Stimulated activated naive B cell treated with anti-CD40 and anti-IgM and Interleukin-4, amounts not matched to agents 10 μg/mL and 1 μg/mL and 100 μg/mL, for 72 hours (primary cell): ENCODE measurements around the gene ZNF750.

ENCODE experiments used
- ATAC-seq, 2 donors: fragments of 150-1000 bp; cut with Tn5 transposase; replicated peaks; 2 replicates each; pipeline ENCODE4 v1.10.0; 2021; ENCODE audit warnings: moderate library complexity in 1 of 2
- DNase-seq: peaks from one replicate; pipeline ENCODE4 v3.0.0; 2021
- H3K27ac Mint-ChIP-seq: one replicate; pipeline ENCODE4 v1.8.0; 2022; ENCODE audit warnings: mild to moderate bottlenecking, mixed read lengths
- H3K27me3 Mint-ChIP-seq, 2 donors: one replicate each; pipeline ENCODE4 v1.8.0; 2022; ENCODE audit warnings: mixed read lengths in 2 of 2
- H3K36me3 Mint-ChIP-seq, 2 donors: one replicate each; pipeline ENCODE4 v1.8.0; 2022; ENCODE audit warnings: mixed read lengths in 2 of 2, mild to moderate bottlenecking in 1 of 2
- H3K4me1 Mint-ChIP-seq, 2 donors: one replicate each; pipeline ENCODE4 v1.8.0; 2022; ENCODE audit warnings: mixed read lengths in 2 of 2, mild to moderate bottlenecking in 1 of 2
- H3K4me3 Mint-ChIP-seq, 2 donors: one replicate each; pipeline ENCODE4 v1.8.0; 2022; ENCODE audit warnings: mild to moderate bottlenecking in 2 of 2, mixed read lengths in 2 of 2, moderate library complexity in 1 of 2
- H3K9me3 Mint-ChIP-seq, 2 donors: one replicate each; pipeline ENCODE4 v1.8.0; 2022; ENCODE audit warnings: mixed read lengths in 2 of 2, mild to moderate bottlenecking in 1 of 2

ZNF750 gene

GRCh38 chr17:82859431-82860403 is 19.9 kb upstream of the ZNF750 start:
- Mint-ChIP-seq H3K27ac (peak overlapping the region; percentile 99), H3K9me3 (no peaks in the 10 kb centered on the region), H3K27me3 (no peaks in the 10 kb centered on the region), H3K4me3 (peak overlapping the region; percentile 79 to 84), H3K36me3 (peaks cover 23 to 25% of the 10 kb centered on the region in 2 donors), H3K4me1 (peaks cover 47 to 69% of the 10 kb centered on the region in 2 donors)
- ATAC-seq (peak; percentile 72 to 73), DNase-seq (peak; percentile 84)

- Mint-ChIP-seq H3K4me1 (peaks cover 37 to 58% of the 10 kb centered on the region in 2 donors), H3K36me3 (peaks cover 24 to 30% of the 10 kb centered on the region in 2 donors), H3K27ac (peak overlapping the region; percentile 99), H3K9me3 (no peaks in the 10 kb centered on the region), H3K27me3 (no peaks in the 10 kb centered on the region), H3K4me3 (no peak overlapping the region)
- ATAC-seq (no peak), DNase-seq (no peak)
Observed at GRCh38 chr17:82858376-82859126, 18.7 kb upstream of the ZNF750 start.

- H3K36me3 Mint-ChIP-seq, result peaks cover 27 to 41% of the 10 kb centered on the region in 2 donors
- DNase-seq (no peak), ATAC-seq (no peak)
- no peaks in the 10 kb centered on the region for H3K9me3 Mint-ChIP-seq
- no peak overlapping the region for H3K27ac Mint-ChIP-seq
- H3K27me3 Mint-ChIP-seq, result no peaks in the 10 kb centered on the region
- H3K4me3 Mint-ChIP-seq, result no peak overlapping the region
- peaks cover 22 to 38% of the 10 kb centered on the region in 2 donors for H3K4me1 Mint-ChIP-seq
Observed at GRCh38 chr17:82856361-82856760, 16.5 kb upstream of the ZNF750 start.

DNA sequence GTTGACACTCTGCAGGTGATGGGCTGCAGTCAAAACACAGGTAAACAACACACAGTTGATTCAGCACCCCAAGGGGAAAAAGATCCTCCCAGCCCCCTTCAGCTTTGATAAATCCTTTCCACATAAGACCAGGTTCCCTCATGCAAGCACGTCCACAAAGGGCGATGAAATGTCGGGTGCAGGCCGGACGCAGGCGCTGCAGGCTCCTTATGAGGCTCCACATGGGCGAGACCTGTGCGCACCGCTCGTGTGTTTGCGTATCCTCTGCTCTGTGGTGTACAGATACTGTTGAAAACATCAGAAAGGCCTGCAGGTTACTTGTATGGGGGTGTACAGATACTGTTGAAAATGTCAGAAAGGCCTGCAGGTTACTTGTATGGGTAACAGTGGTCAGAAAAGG is 14.4 kb upstream of the ZNF750 start:
- Mint-ChIP-seq H3K27me3 (peaks cover 0 to 1% of the 10 kb centered on the region in 2 donors), H3K4me3 (no peak overlapping the region), H3K27ac (peak overlapping the region; percentile 22), H3K9me3 (no peaks in the 10 kb centered on the region), H3K4me1 (peaks cover 8 to 27% of the 10 kb centered on the region in 2 donors), H3K36me3 (peaks cover 31 to 49% of the 10 kb centered on the region in 2 donors)
- ATAC-seq, result no peak
- no peak for DNase-seq

GRCh38 chr17:82851381-82851780 is 11.6 kb upstream of the ZNF750 start:
- DNase-seq, result no peak
- Mint-ChIP-seq H3K27me3 (peaks cover 0 to 4% of the 10 kb centered on the region in 2 donors), H3K36me3 (peaks cover 30 to 52% of the 10 kb centered on the region in 2 donors), H3K9me3 (no peaks in the 10 kb centered on the region), H3K27ac (no peak overlapping the region), H3K4me3 (no peak overlapping the region), H3K4me1 (peaks cover 10 to 21% of the 10 kb centered on the region in 2 donors)
- no peak for ATAC-seq

DNA sequence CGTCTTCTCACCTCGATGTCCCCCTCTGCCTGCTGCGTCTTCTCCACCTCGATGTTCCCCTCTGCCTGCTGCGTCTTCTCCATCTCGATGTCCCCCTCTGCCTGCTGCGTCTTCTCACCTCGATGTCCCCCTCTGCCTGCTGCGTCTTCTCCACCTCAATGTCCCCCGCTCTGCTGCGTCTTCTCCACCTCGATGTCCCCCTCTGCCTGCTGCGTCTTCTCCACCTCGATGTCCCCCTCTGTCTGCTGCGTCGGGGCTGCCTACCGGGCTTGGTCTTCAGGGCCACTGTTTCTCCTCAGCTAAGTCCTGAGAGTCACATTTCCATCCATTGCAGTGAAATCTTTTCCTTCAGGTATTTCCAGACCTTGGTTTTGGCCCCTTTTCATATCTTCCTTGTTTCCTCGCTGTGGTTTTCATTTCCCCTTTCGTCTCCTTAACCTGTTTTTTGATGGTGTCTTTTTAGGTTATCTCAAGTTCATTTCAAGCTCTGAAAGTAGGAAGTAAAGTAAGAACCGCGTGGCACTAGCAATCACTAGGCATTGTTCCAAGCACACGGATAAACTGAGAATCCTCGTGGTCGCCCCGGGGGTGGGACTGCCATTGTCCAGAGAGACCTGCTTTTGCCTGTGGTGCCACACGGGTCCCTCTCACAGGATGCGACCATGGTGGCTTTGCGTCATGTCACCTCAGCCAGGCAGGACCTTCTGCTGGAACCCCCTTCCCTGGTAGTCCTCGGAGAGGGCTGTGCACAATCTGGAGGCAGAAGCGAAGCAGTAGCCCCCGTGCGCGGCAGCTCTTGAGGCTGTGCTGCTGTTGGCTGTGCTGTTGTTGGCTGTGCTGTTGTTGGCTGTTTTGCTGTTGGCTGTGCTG is 9.5 kb upstream of the ZNF750 start:
- Mint-ChIP-seq H3K4me1 (peaks cover 21 to 27% of the 10 kb centered on the region in 2 donors), H3K4me3 (no peak overlapping the region), H3K36me3 (peaks cover 29 to 59% of the 10 kb centered on the region in 2 donors), H3K27me3 (peaks cover 0 to 4% of the 10 kb centered on the region in 2 donors), H3K27ac (peak overlapping the region; percentile 0), H3K9me3 (no peaks in the 10 kb centered on the region)
- DNase-seq (no peak), ATAC-seq (peak; percentile 64 to 65)

- Mint-ChIP-seq H3K27me3 (peaks cover 0 to 4% of the 10 kb centered on the region in 2 donors), H3K4me1 (peaks cover 22 to 27% of the 10 kb centered on the region in 2 donors), H3K36me3 (peaks cover 24 to 53% of the 10 kb centered on the region in 2 donors), H3K4me3 (no peak overlapping the region), H3K27ac (no peak overlapping the region), H3K9me3 (no peaks in the 10 kb centered on the region)
- ATAC-seq (no peak), DNase-seq (no peak)
Observed at GRCh38 chr17:82848022-82848592, 8.3 kb upstream of the ZNF750 start.

GRCh38 chr17:82846061-82846691 is 6.4 kb upstream of the ZNF750 start:
- Mint-ChIP-seq H3K4me1 (peaks cover 22 to 27% of the 10 kb centered on the region in 2 donors), H3K27ac (peak overlapping the region; percentile 84), H3K27me3 (peaks cover 0 to 4% of the 10 kb centered on the region in 2 donors), H3K36me3 (peaks cover 21 to 41% of the 10 kb centered on the region in 2 donors), H3K4me3 (no peak overlapping the region), H3K9me3 (no peaks in the 10 kb centered on the region)
- no peak for ATAC-seq
- DNase-seq, result no peak

GRCh38 chr17:82845163-82845807 is 5.5 kb upstream of the ZNF750 start:
- H3K27me3 Mint-ChIP-seq, result peaks cover 0 to 4% of the 10 kb centered on the region in 2 donors
- H3K27ac Mint-ChIP-seq, result peak overlapping the region; percentile 32
- peaks cover 15 to 34% of the 10 kb centered on the region in 2 donors for H3K36me3 Mint-ChIP-seq
- H3K9me3 Mint-ChIP-seq, result no peaks in the 10 kb centered on the region
- no peak overlapping the region for H3K4me3 Mint-ChIP-seq
- no peak for DNase-seq
- peaks cover 19 to 22% of the 10 kb centered on the region in 2 donors for H3K4me1 Mint-ChIP-seq
- no peak for ATAC-seq

DNA sequence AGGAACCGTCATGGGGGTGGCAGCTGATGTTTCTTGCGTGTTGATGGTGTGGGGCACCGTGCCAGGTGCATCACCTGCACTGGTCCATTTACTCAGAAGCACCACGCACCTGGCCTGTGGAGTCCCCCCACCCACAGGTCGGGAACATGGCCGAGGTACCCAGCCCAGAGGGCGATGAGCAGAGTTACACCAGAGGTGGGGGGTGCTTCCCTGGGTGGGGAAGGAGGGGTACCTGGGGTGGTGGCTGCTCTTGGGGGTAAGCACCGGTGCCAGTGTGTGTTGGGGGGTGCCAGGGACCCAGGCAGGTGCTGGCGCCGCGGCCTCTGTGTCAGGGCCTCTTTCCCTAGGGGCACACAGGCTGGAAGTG is 5.0 kb upstream of the ZNF750 start:
- peak overlapping the region; percentile 65 for H3K27ac Mint-ChIP-seq
- peaks cover 19 to 20% of the 10 kb centered on the region in 2 donors for H3K4me1 Mint-ChIP-seq
- H3K4me3 Mint-ChIP-seq, result no peak overlapping the region
- H3K9me3 Mint-ChIP-seq, result no peaks in the 10 kb centered on the region
- peaks cover 15 to 32% of the 10 kb centered on the region in 2 donors for H3K36me3 Mint-ChIP-seq
- ATAC-seq (no peak), DNase-seq (no peak)
- peaks cover 0 to 4% of the 10 kb centered on the region in 2 donors for H3K27me3 Mint-ChIP-seq

DNA sequence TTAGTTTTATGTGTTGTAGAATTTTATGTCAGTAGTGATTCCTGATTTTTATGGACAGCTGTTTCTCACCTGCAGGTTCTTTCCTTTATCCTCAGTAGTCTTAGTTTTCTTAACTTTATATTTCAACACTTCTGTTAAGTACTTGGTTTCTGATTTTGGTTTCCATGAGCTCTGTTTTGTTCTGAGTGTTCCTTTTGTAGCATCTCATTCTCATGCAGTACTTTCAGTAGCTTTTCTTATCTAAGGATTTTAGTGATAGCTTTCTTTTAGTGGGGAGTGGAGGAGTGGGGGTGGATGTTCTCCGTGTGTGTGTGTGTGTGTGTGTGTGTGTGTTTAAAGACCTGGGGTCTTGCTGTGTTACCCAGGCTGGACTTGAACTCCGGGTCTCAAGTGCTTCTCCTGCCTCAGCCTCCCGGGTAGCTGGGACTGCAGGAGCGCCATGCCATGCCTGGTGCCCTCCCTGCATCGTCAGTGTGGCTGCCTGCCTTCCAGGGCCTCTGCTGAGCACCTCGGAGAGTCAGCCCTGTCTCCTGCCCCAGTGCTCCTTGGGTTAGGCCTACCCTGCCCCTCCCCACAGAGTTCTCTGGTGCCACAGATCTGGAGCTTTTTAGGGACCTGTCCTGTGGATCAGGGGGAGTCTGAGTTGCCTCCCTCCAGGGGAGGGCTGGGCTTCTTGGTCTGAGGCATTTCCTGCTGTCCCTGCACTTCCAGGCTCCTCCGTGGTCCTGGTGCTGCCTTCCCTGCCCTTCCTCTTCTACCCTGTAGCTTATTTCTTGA is 4.3 kb upstream of the ZNF750 start:
- DNase-seq (no peak), ATAC-seq (no peak)
- Mint-ChIP-seq H3K4me3 (no peak overlapping the region), H3K4me1 (peaks cover 15 to 16% of the 10 kb centered on the region in 2 donors), H3K36me3 (peaks cover 12 to 26% of the 10 kb centered on the region in 2 donors), H3K27ac (peak overlapping the region; percentile 65), H3K9me3 (no peaks in the 10 kb centered on the region), H3K27me3 (peaks cover 0 to 1% of the 10 kb centered on the region in 2 donors)

DNA sequence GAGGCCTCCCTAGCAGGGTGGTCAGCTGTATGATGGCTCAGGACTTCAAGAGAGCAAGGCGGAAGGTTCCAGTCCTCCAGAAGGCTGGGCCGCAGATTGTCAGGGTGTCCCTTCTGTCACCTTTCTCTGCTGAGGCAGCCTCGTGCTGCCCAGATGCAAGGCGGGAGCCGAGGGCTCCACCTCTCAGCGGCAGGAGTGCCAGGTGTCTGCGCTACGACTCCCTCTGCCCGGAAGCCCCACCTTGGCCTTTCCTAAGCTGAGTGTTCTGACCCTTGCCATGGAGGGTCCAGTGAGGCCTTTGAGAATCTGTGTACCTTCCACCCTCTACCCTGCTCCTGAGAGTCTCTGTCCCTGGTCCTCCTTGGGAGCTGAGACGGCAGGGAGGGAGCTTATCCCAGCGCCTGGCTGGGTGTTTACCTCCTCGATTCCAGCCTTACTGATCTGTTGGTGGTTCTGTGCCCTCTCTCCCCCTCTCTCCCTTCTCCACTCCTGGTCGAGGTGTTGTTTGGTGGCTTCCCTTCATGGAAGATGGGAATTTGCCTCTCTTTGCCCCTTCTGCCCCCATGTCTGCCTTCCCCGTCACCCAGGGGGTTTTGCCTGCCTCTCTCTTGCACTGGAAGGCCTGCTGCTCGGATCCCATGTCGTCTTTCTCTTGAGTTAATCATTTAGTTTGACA is 2.2 kb upstream of the ZNF750 start:
- H3K4me1 Mint-ChIP-seq, result peaks cover 6 to 13% of the 10 kb centered on the region in 2 donors

More for the DNA sequence above, 2.2 kb upstream of the ZNF750 start:
- ATAC-seq (no peak), DNase-seq (no peak)
- H3K9me3 Mint-ChIP-seq, result no peaks in the 10 kb centered on the region
- H3K27me3 Mint-ChIP-seq, result no peaks in the 10 kb centered on the region
- no peak overlapping the region for H3K4me3 Mint-ChIP-seq
- H3K36me3 Mint-ChIP-seq, result peaks cover 11 to 24% of the 10 kb centered on the region in 2 donors
- no peak overlapping the region for H3K27ac Mint-ChIP-seq
